Measurements from ENCODE around the gene BOLA1.

The BOLA1 gene

DNA sequence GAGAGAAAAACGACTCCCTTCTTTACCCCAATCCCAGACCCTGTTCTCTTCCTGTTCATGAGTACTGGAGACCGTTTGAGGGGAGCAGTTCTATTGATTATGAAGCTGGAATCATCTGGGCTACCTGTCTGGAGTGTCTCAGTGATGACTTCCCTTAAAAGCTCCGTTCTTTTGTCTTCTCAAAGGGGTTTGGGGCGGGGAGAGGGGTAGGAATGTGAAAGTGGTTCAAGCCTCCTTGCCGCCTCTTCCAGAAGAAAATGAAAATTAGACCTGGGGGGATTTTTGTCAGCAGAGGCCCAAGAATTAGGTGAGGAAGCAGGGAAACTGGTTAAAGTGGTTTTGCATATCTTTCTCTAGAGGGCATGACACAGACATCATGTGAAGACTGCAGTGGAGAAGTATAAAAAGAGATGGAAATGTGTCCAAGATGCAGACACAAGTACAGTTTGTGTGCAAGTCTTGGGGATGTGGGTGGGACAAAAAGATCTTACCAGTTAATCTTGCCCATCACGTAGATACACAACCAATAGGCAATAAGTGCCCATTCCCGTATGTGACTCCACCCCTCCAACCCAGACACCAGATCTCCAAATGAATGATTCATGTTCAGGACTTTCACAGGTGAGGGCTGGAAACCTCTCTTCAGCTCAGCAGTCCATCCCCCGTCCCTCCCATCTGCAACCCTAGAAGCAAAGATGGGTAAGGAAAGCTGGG lies 37.8 kb downstream of the BOLA1 start (continued):
- TF ChIP-seq GFI1B (tag by site-specific recombination; IDR thresholded peaks at IDR 0.05) (no peak), ZNF624 (tag by site-specific recombination; IDR thresholded peaks at IDR 0.05) (no peak), ZNF416 (tag by site-specific recombination; IDR thresholded peaks at IDR 0.05) (no peak), GLI2 (tag by site-specific recombination; IDR thresholded peaks at IDR 0.05; ENCODE audit: borderline replicate concordance, low read depth) (no peak), ZNF654 (tag by site-specific recombination; IDR thresholded peaks at IDR 0.05; ENCODE audit: low read depth) (no peak), ZNF335 (tag by site-specific recombination; conservative IDR thresholded peaks at IDR 0.05) (no peak), ZFP37 (tag by site-specific recombination; IDR thresholded peaks at IDR 0.05) (0 out of 2 replicates have a peak, but pooled peaks have one; percentile 35), ZNF37A (tag by site-specific recombination; IDR thresholded peaks at IDR 0.05) (no peak), ZBTB8A (tag by site-specific recombination; IDR thresholded peaks at IDR 0.05) (no peak), ZNF184 (tag by site-specific recombination; IDR thresholded peaks at IDR 0.05) (no peak), ZNF670 (tag by site-specific recombination; IDR thresholded peaks at IDR 0.05; ENCODE audit: low read depth) (no peak), ZNF571 (tag by site-specific recombination; IDR thresholded peaks at IDR 0.05) (no peak), ZBTB21 (tag by site-specific recombination; IDR thresholded peaks at IDR 0.05) (no peak), ZNF24 (tag by site-specific recombination; IDR thresholded peaks at IDR 0.05) (0 out of 2 replicates have a peak, but pooled peaks have one; percentile 31), ZNF174 (tag by site-specific recombination; IDR thresholded peaks at IDR 0.05) (no peak), KLF1 (tag by site-specific recombination; IDR thresholded peaks at IDR 0.05) (peak; percentile 51; the same call in 1 of the 2 replicates), ZNF629 (tag by site-specific recombination; IDR thresholded peaks at IDR 0.05) (no peak), RBAK (tag by site-specific recombination; IDR thresholded peaks at IDR 0.05) (no peak), ZNF133 (tag by site-specific recombination; IDR thresholded peaks at IDR 0.05) (no peak), ZNF366 (tag by site-specific recombination; conservative IDR thresholded peaks at IDR 0.05) (peak; percentile 74), ZNF510 (tag by site-specific recombination; IDR thresholded peaks at IDR 0.05; ENCODE audit: insufficient replicate concordance) (no peak)
- TF ChIP-seq, protein P1, sequence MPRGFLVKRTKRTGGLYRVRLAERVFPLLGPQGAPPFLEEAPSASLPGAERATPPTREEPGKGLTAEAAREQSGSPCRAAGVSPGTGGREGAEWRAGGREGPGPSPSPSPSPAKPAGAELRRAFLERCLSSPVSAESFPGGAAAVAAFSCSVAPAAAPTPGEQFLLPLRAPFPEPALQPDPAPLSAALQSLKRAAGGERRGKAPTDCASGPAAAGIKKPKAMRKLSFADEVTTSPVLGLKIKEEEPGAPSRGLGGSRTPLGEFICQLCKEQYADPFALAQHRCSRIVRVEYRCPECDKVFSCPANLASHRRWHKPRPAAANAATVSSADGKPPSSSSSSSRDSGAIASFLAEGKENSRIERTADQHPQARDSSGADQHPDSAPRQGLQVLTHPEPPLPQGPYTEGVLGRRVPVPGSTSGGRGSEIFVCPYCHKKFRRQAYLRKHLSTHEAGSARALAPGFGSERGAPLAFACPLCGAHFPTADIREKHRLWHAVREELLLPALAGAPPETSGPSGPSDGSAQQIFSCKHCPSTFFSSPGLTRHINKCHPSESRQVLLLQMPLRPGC (tag by site-specific recombination; IDR thresholded peaks at IDR 0.05) = no peak
- TF ChIP-seq, protein P2, sequence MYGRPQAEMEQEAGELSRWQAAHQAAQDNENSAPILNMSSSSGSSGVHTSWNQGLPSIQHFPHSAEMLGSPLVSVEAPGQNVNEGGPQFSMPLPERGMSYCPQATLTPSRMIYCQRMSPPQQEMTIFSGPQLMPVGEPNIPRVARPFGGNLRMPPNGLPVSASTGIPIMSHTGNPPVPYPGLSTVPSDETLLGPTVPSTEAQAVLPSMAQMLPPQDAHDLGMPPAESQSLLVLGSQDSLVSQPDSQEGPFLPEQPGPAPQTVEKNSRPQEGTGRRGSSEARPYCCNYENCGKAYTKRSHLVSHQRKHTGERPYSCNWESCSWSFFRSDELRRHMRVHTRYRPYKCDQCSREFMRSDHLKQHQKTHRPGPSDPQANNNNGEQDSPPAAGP (tag by site-specific recombination; IDR thresholded peaks at IDR 0.05) = no peak
- TF ChIP-seq, protein P3, sequence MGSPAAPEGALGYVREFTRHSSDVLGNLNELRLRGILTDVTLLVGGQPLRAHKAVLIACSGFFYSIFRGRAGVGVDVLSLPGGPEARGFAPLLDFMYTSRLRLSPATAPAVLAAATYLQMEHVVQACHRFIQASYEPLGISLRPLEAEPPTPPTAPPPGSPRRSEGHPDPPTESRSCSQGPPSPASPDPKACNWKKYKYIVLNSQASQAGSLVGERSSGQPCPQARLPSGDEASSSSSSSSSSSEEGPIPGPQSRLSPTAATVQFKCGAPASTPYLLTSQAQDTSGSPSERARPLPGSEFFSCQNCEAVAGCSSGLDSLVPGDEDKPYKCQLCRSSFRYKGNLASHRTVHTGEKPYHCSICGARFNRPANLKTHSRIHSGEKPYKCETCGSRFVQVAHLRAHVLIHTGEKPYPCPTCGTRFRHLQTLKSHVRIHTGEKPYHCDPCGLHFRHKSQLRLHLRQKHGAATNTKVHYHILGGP (tag by site-specific recombination; IDR thresholded peaks at IDR 0.05) = no peak
- TF ChIP-seq, protein P4, sequence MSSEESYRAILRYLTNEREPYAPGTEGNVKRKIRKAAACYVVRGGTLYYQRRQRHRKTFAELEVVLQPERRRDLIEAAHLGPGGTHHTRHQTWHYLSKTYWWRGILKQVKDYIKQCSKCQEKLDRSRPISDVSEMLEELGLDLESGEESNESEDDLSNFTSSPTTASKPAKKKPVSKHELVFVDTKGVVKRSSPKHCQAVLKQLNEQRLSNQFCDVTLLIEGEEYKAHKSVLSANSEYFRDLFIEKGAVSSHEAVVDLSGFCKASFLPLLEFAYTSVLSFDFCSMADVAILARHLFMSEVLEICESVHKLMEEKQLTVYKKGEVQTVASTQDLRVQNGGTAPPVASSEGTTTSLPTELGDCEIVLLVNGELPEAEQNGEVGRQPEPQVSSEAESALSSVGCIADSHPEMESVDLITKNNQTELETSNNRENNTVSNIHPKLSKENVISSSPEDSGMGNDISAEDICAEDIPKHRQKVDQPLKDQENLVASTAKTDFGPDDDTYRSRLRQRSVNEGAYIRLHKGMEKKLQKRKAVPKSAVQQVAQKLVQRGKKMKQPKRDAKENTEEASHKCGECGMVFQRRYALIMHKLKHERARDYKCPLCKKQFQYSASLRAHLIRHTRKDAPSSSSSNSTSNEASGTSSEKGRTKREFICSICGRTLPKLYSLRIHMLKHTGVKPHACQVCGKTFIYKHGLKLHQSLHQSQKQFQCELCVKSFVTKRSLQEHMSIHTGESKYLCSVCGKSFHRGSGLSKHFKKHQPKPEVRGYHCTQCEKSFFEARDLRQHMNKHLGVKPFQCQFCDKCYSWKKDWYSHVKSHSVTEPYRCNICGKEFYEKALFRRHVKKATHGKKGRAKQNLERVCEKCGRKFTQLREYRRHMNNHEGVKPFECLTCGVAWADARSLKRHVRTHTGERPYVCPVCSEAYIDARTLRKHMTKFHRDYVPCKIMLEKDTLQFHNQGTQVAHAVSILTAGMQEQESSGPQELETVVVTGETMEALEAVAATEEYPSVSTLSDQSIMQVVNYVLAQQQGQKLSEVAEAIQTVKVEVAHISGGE (tag by site-specific recombination; conservative IDR thresholded peaks at IDR 0.05; ENCODE audit: low read depth) = 0 out of 2 replicates have a peak, but pooled peaks have one; percentile 12
- TF ChIP-seq, protein P5, sequence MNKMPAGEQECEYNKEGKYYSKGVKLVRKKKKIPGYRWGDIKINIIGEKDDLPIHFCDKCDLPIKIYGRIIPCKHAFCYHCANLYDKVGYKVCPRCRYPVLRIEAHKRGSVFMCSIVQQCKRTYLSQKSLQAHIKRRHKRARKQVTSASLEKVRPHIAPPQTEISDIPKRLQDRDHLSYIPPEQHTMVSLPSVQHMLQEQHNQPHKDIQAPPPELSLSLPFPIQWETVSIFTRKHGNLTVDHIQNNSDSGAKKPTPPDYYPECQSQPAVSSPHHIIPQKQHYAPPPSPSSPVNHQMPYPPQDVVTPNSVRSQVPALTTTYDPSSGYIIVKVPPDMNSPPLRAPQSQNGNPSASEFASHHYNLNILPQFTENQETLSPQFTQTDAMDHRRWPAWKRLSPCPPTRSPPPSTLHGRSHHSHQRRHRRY (tag by site-specific recombination; IDR thresholded peaks at IDR 0.05) = no peak
- TF ChIP-seq, protein P6, sequence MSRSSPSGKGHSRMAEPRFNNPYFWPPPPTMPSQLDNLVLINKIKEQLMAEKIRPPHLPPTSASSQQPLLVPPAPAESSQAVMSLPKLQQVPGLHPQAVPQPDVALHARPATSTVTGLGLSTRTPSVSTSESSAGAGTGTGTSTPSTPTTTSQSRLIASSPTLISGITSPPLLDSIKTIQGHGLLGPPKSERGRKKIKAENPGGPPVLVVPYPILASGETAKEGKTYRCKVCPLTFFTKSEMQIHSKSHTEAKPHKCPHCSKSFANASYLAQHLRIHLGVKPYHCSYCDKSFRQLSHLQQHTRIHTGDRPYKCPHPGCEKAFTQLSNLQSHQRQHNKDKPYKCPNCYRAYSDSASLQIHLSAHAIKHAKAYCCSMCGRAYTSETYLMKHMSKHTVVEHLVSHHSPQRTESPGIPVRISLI (tag by site-specific recombination; IDR thresholded peaks at IDR 0.05) = no peak

All from HEK293 (cell line).